ENCODE data around the gene PFKFB3.
"Not testable (repeated sequence)": the region's sequence is repeated elsewhere in the genome, so short reads cannot be mapped to it uniquely, and the experiment has no call there.

PFKFB3 gene

DNA sequence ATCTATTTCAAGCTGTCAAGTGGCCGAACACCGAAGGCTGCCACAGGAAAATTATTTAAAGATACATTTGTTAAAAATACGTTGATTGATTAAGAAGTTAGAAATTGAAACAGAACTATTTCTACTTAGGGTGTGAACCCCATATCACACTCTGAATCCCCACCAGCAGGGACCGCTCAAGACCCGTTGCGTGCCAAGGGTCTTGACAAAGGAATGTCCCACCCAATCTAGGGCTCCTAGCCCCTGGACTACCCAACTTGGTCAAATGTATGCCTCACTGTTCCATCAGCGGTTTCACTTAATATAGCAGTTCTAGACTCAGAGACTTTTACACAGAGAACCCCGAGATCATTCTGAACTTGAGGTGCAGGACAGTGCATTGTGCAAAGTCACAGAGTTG, 11.6 kb upstream of the PFKFB3 start:
- Histone ChIP-seq H3K27me3 (ENCODE audit: control insufficient read depth in 5 of 5, insufficient read depth in 4 of 5, low read length in 5 of 5) (no peaks in the 10 kb centered on the region), H3K4me1 (ENCODE audit: control insufficient read depth in 5 of 5, insufficient read depth in 5 of 5, low read length in 5 of 5) (peaks cover 8 to 78% (median 69%) of the 10 kb centered on the region in 5 donors), H3K9ac (ENCODE audit: low read length in 5 of 5) (no peak overlapping the region), H3K9me3 (ENCODE audit: control insufficient read depth in 5 of 5, low read length in 5 of 5) (no peaks in the 10 kb centered on the region), H3K36me3 (ENCODE audit: control insufficient read depth in 5 of 5, insufficient read depth in 5 of 5, low read length in 5 of 5) (no peaks in the 10 kb centered on the region), H3K4me3 (ENCODE audit: low read depth in 1 of 5, low read length in 5 of 5) (peak overlapping the region in 1 of 5 donors; percentile 26), H3K27ac (ENCODE audit: low read depth, low read length) (peak overlapping the region; percentile 95)

DNA sequence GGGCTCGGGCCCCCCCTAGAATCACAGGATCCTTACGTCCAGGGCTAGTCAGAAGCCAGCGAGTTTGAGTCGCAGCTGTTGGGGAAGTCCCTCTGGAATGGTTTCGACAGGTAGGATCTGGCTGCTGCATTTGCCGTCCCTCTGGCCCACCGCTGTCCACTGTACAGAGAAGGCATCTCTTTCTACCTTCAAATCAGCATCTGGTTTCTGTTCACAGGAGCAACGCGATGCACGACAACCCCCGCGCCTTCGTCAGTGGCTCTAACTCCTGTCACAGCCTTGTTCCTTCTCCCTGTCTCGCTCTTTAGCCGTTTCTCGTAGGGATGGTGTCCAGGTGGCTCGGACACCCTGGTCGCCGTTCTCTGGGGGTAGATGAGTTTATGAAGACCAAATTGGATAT, 11.2 kb upstream of the PFKFB3 start:
- H3K36me3 ChIP-seq (ENCODE audit: control insufficient read depth in 5 of 5, insufficient read depth in 5 of 5, low read length in 5 of 5) = no peaks in the 10 kb centered on the region
- no peaks in the 10 kb centered on the region for H3K27me3 ChIP-seq (ENCODE audit: control insufficient read depth in 5 of 5, insufficient read depth in 4 of 5, low read length in 5 of 5)
- H3K4me3 ChIP-seq (ENCODE audit: low read depth in 1 of 5, low read length in 5 of 5) = peak overlapping the region in 1 of 5 donors; percentile 26
- H3K27ac ChIP-seq (ENCODE audit: low read depth, low read length) = peak overlapping the region; percentile 95
- no peaks in the 10 kb centered on the region for H3K9me3 ChIP-seq (ENCODE audit: control insufficient read depth in 5 of 5, low read length in 5 of 5)
- H3K4me1 ChIP-seq (ENCODE audit: control insufficient read depth in 5 of 5, insufficient read depth in 5 of 5, low read length in 5 of 5) = peaks cover 12 to 82% (median 73%) of the 10 kb centered on the region in 5 donors
- peak overlapping the region in 3 of 5 donors; percentile 1 to 21 (median 15) for H3K9ac ChIP-seq (ENCODE audit: low read length in 5 of 5)

DNA sequence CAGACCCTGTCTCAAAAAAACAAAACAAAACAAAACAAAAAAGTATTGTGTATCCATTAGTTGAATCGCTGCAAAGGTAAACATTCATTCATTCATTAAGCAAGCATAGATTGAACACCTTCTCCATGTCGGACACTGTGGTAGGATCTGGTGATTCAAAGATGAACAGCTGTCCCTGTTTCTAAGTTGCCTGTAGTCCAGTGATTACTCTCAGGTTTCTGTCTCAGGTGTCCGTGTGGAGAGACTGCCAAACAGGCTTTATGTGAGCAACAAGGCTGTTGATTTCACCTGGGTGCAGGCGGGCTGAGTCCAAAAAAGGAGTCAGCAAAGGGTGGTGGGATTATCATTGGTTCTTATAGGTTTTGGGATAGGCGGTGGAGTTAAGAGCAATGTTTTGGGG, 9.4 kb upstream of the PFKFB3 start:
- not testable (repeated sequence) for H3K9me3 ChIP-seq (ENCODE audit: control insufficient read depth in 5 of 5, low read length in 5 of 5); H3K9ac ChIP-seq (ENCODE audit: low read length in 5 of 5); H3K27me3 ChIP-seq (ENCODE audit: control insufficient read depth in 5 of 5, insufficient read depth in 4 of 5, low read length in 5 of 5); H3K36me3 ChIP-seq (ENCODE audit: control insufficient read depth in 5 of 5, insufficient read depth in 5 of 5, low read length in 5 of 5); H3K4me3 ChIP-seq (ENCODE audit: low read depth in 1 of 5, low read length in 5 of 5)
- H3K27ac ChIP-seq (ENCODE audit: low read depth, low read length) = peak overlapping the region; percentile 95
- peaks cover 12 to 81% (median 65%) of the 10 kb centered on the region in 5 donors for H3K4me1 ChIP-seq (ENCODE audit: control insufficient read depth in 5 of 5, insufficient read depth in 5 of 5, low read length in 5 of 5)

DNA sequence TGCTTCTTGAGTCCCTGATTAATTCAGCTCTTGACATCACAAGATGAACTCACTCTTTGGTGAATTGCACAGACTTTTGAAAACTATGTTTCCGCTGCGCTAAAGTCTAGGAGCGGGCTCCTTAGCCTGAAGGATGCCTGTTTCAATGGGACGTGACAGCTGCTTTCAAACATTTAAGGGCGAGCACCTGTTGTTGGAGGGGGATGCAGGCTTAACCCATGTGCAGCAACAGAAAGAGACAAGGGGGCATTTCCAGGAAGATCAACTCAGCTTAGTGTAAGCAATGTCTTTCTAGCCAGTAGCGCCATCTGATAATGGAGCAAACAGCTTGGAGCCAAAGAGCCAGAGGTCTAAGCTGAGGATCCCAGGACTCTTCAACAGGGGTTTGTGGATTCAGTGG, 8.4 kb upstream of the PFKFB3 start:
- peaks cover 12 to 83% (median 66%) of the 10 kb centered on the region in 5 donors for H3K4me1 ChIP-seq (ENCODE audit: control insufficient read depth in 5 of 5, insufficient read depth in 5 of 5, low read length in 5 of 5)
- peak overlapping the region; percentile 95 for H3K27ac ChIP-seq (ENCODE audit: low read depth, low read length)

DNA sequence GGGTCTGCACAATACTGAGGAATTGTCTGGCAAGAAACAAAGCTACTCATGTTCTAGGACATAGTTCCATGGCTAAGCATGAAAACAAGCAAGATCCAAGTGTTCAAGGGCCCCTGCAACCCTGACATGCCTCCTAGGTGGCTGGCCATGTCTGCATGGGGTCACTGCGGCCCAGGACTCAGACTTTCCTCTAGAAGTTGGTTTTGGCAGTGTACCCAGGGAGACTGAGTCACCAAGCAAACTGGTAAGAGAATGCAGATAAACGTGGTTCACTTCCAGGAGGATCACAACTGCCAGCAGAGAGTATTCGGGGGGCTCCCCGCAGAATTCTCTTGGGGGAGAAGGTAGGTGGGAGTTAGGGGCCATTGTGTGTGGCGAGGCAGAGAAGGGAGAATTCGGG, 7.4 kb upstream of the PFKFB3 start:
- H3K27ac ChIP-seq (ENCODE audit: low read depth, low read length) = peak overlapping the region; percentile 95
- no peaks in the 10 kb centered on the region for H3K36me3 ChIP-seq (ENCODE audit: control insufficient read depth in 5 of 5, insufficient read depth in 5 of 5, low read length in 5 of 5)
- H3K4me1 ChIP-seq (ENCODE audit: control insufficient read depth in 5 of 5, insufficient read depth in 5 of 5, low read length in 5 of 5) = peaks cover 12 to 90% (median 76%) of the 10 kb centered on the region in 5 donors
- no peak overlapping the region for H3K4me3 ChIP-seq (ENCODE audit: low read depth in 1 of 5, low read length in 5 of 5)
- peak overlapping the region in 4 of 5 donors; percentile 46 to 85 (median 70) for H3K9ac ChIP-seq (ENCODE audit: low read length in 5 of 5)
- no peaks in the 10 kb centered on the region for H3K9me3 ChIP-seq (ENCODE audit: control insufficient read depth in 5 of 5, low read length in 5 of 5)
- H3K27me3 ChIP-seq (ENCODE audit: control insufficient read depth in 5 of 5, insufficient read depth in 4 of 5, low read length in 5 of 5) = no peaks in the 10 kb centered on the region

More for the DNA sequence above, 8.4 kb upstream of the PFKFB3 start:
- H3K36me3 ChIP-seq (ENCODE audit: control insufficient read depth in 5 of 5, insufficient read depth in 5 of 5, low read length in 5 of 5) = no peaks in the 10 kb centered on the region
- H3K4me3 ChIP-seq (ENCODE audit: low read depth in 1 of 5, low read length in 5 of 5) = no peak overlapping the region
- H3K27me3 ChIP-seq (ENCODE audit: control insufficient read depth in 5 of 5, insufficient read depth in 4 of 5, low read length in 5 of 5) = no peaks in the 10 kb centered on the region
- no peak overlapping the region for H3K9ac ChIP-seq (ENCODE audit: low read length in 5 of 5)
- H3K9me3 ChIP-seq (ENCODE audit: control insufficient read depth in 5 of 5, low read length in 5 of 5) = no peaks in the 10 kb centered on the region

DNA sequence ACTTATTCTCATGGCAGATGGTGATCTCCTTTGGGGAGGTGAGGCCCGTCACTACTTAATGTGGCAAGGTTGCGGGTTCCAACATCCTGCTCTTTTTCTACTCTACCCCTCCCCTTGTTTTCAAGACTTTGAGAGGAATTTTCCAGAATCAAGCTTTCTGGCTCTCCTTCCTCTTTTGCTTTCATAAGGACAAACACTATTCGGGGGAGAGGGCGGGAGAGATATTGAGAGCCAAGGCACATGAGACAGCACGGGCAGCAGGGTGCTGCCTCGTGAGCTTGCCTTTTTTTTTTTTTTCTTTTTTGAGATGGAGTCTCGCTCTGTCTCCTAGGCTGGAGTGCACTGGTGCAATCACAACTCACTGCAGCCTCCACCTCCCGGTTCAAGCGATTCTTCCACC, 6.9 kb upstream of the PFKFB3 start:
- H3K36me3 ChIP-seq (ENCODE audit: control insufficient read depth in 5 of 5, insufficient read depth in 5 of 5, low read length in 5 of 5) = no peaks in the 10 kb centered on the region
- H3K4me1 ChIP-seq (ENCODE audit: control insufficient read depth in 5 of 5, insufficient read depth in 5 of 5, low read length in 5 of 5) = peaks cover 12 to 90% (median 76%) of the 10 kb centered on the region in 5 donors
- no peak overlapping the region for H3K4me3 ChIP-seq (ENCODE audit: low read depth in 1 of 5, low read length in 5 of 5)
- no peaks in the 10 kb centered on the region for H3K9me3 ChIP-seq (ENCODE audit: control insufficient read depth in 5 of 5, low read length in 5 of 5)
- H3K27ac ChIP-seq (ENCODE audit: low read depth, low read length) = peak overlapping the region; percentile 95
- H3K9ac ChIP-seq (ENCODE audit: low read length in 5 of 5) = peak overlapping the region in 4 of 5 donors; percentile 46 to 85 (median 70)
- no peaks in the 10 kb centered on the region for H3K27me3 ChIP-seq (ENCODE audit: control insufficient read depth in 5 of 5, insufficient read depth in 4 of 5, low read length in 5 of 5)

DNA sequence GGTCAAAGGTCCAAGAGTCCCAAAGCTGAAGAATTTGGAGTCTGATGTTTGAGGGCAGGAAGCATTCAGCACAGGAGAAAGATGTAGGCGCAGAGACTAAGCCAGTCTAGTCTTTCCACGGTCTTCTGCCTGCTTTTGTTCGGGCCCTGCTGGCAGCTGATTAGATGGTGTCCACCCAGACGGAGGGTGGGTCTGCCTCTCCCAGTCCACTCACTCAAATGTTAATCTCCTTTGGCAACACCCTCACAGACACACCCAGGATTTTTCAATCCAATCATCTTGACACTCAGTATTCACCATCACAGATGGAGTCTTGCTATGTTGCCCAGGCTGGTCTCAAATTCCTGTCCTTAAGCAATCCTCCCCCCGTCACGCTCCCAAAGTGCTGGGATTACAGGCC, 6.2 kb upstream of the PFKFB3 start:
- H3K4me1 ChIP-seq (ENCODE audit: control insufficient read depth in 5 of 5, insufficient read depth in 5 of 5, low read length in 5 of 5) = peaks cover 8 to 88% (median 73%) of the 10 kb centered on the region in 5 donors
- not testable (repeated sequence) for H3K27me3 ChIP-seq (ENCODE audit: control insufficient read depth in 5 of 5, insufficient read depth in 4 of 5, low read length in 5 of 5); H3K9me3 ChIP-seq (ENCODE audit: control insufficient read depth in 5 of 5, low read length in 5 of 5); H3K36me3 ChIP-seq (ENCODE audit: control insufficient read depth in 5 of 5, insufficient read depth in 5 of 5, low read length in 5 of 5); H3K4me3 ChIP-seq (ENCODE audit: low read depth in 1 of 5, low read length in 5 of 5)
- H3K9ac ChIP-seq (ENCODE audit: low read length in 5 of 5) = peak overlapping the region in 1 of 5 donors; percentile 21
- H3K27ac ChIP-seq (ENCODE audit: low read depth, low read length) = peak overlapping the region; percentile 95

DNA sequence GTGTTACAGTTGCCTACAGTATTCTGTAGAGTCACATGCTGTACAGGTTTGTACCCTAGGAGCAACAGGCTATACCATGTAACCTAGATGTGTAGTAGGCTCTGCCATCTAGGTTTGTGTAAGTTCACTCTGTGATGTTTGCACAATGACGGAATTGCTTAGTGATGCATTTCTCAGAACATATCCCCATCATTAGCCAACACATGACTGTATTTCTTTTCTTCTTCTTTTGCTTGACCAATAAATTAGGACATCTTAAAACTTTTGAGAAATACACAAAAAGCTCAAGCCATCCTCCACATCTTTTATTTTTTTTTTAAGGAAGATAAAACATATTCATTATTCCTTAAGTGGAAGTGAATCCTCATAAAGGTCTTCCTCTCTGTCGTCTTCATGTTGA, 5.4 kb upstream of the PFKFB3 start:
- Histone ChIP-seq H3K9me3 (ENCODE audit: control insufficient read depth in 5 of 5, low read length in 5 of 5) (no peaks in the 10 kb centered on the region), H3K9ac (ENCODE audit: low read length in 5 of 5) (peak overlapping the region in 1 of 5 donors; percentile 36), H3K36me3 (ENCODE audit: control insufficient read depth in 5 of 5, insufficient read depth in 5 of 5, low read length in 5 of 5) (no peaks in the 10 kb centered on the region), H3K27me3 (ENCODE audit: control insufficient read depth in 5 of 5, insufficient read depth in 4 of 5, low read length in 5 of 5) (no peaks in the 10 kb centered on the region), H3K4me3 (ENCODE audit: low read depth in 1 of 5, low read length in 5 of 5) (no peak overlapping the region), H3K4me1 (ENCODE audit: control insufficient read depth in 5 of 5, insufficient read depth in 5 of 5, low read length in 5 of 5) (peaks cover 7 to 88% (median 73%) of the 10 kb centered on the region in 5 donors), H3K27ac (ENCODE audit: low read depth, low read length) (peak overlapping the region; percentile 95)

DNA sequence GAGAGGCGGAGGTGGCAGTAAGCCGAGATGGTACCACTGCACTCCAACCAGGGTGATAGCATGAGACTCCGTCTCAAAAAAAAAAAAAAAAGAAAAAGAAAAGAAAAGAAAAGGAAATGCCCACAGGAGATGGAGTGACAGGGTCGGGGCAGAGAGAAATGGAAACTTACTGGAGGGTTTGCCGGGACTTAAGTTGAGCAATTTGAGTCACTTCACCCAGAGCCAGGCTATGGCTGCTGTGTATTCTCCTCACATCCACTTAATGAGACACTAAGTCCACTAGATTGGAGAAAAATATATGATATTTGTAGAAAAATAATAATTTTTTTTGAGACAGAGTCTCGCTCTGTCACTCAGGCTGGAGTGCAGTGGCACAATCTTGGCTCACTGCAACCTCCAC, 4.6 kb upstream of the PFKFB3 start:
- Histone ChIP-seq H3K9me3 (ENCODE audit: control insufficient read depth in 5 of 5, low read length in 5 of 5) (no peaks in the 10 kb centered on the region), H3K4me1 (ENCODE audit: control insufficient read depth in 5 of 5, insufficient read depth in 5 of 5, low read length in 5 of 5) (peaks cover 8 to 82% (median 67%) of the 10 kb centered on the region in 5 donors), H3K36me3 (ENCODE audit: control insufficient read depth in 5 of 5, insufficient read depth in 5 of 5, low read length in 5 of 5) (no peaks in the 10 kb centered on the region), H3K9ac (ENCODE audit: low read length in 5 of 5) (no peak overlapping the region), H3K4me3 (ENCODE audit: low read depth in 1 of 5, low read length in 5 of 5) (no peak overlapping the region), H3K27ac (ENCODE audit: low read depth, low read length) (peak overlapping the region; percentile 95), H3K27me3 (ENCODE audit: control insufficient read depth in 5 of 5, insufficient read depth in 4 of 5, low read length in 5 of 5) (no peaks in the 10 kb centered on the region)

DNA sequence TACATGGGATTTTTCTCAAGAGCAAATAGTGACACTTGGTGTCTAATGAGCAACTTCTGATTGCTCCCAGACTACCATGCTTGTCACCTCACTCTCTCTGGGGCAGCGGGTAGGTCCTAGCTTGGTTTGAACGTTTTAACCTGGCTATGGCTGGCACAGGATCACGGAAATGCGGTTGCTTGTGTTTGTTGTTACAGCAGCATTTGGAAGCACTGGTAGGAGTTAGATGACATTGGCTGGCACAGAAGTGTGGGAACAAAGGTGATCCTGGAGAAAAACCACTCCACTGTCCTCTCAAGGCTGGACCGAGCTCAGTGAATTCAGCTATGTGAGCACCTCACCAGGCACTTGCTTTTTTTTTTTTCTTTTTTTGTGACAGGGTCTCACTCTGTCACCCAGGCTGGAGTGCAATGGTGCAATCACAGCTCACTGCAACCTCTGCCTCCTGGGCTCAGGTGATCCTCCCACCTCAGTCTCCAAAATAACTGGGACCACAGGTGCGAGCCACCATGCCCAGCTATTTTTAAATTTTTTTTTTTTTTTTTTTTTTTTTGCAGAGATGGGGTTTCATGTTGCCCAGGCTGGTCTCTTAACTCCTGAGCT, 3.5 kb upstream of the PFKFB3 start:
- Histone ChIP-seq H3K36me3 (ENCODE audit: control insufficient read depth in 5 of 5, insufficient read depth in 5 of 5, low read length in 5 of 5) (no peaks in the 10 kb centered on the region), H3K4me1 (ENCODE audit: control insufficient read depth in 5 of 5, insufficient read depth in 5 of 5, low read length in 5 of 5) (peaks cover 8 to 82% (median 60%) of the 10 kb centered on the region in 5 donors), H3K27ac (ENCODE audit: low read depth, low read length) (peak overlapping the region; percentile 95), H3K9me3 (ENCODE audit: control insufficient read depth in 5 of 5, low read length in 5 of 5) (no peaks in the 10 kb centered on the region), H3K27me3 (ENCODE audit: control insufficient read depth in 5 of 5, insufficient read depth in 4 of 5, low read length in 5 of 5) (no peaks in the 10 kb centered on the region), H3K9ac (ENCODE audit: low read length in 5 of 5) (peak overlapping the region in 1 of 5 donors; percentile 48), H3K4me3 (ENCODE audit: low read depth in 1 of 5, low read length in 5 of 5) (no peak overlapping the region)

Measured in subcutaneous abdominal adipose tissue (tissue), 5 donors.